ENCODE data around the gene ALKBH2. TPM values are rescaled to one million over a fixed set of nuclear protein-coding genes. Genes with fewer than 3 reads are reported as not detected.

ALKBH2 gene
- total RNA-seq, 1 donor from 2014 or later, result 17.4 TPM

Other genes with a start within 250 kb of the ALKBH2 start
- gene SSH1, start 235.9 kb downstream of the ALKBH2 start, total RNA-seq, result 96.9 and 109 TPM in 2 replicates
- not detected in 2 replicates for gene DAO, start 213.4 kb downstream of the ALKBH2 start, total RNA-seq
- not detected in 2 replicates for gene SVOP, start 72.4 kb downstream of the ALKBH2 start, total RNA-seq
- gene USP30, start 40.9 kb downstream of the ALKBH2 start, total RNA-seq, result 18.1 and 18.2 TPM in 2 replicates
- gene UNG, start 4.1 kb upstream of the ALKBH2 start, total RNA-seq, result 16.2 and 18.6 TPM in 2 replicates
- gene ACACB, start 23.1 kb upstream of the ALKBH2 start, total RNA-seq, result 4.4 and 5.4 TPM in 2 replicates
- gene FOXN4, start 215.8 kb upstream of the ALKBH2 start, total RNA-seq, result not detected in 2 replicates